GM18519 (cell line): ENCODE data around the gene NCCRP1.
"Not testable (repeated sequence)": the region's sequence is repeated elsewhere in the genome, so short reads cannot be mapped to it uniquely, and the experiment has no call there.

Experiments
- ATAC-seq: cut with Tn5 transposase; IDR thresholded peaks from one replicate; pipeline ENCODE4 v1.9.1; 2021; ENCODE audit warnings: mild to moderate bottlenecking, moderate library complexity; ENCODE audit not compliant: unreplicated experiment, low FRiP score

Gene NCCRP1

GRCh38 chr19:39238209-39238608 lies 41.4 kb downstream of the NCCRP1 start:
- no peak for ATAC-seq

GRCh38 chr19:39238944-39239343 lies 42.2 kb downstream of the NCCRP1 start:
- ATAC-seq, result no peak

GRCh38 chr19:39240421-39240820 lies 43.7 kb downstream of the NCCRP1 start:
- no peak for ATAC-seq

- ATAC-seq, result not testable (repeated sequence)
These were observed 47.0 kb downstream of the NCCRP1 start for GRCh38 chr19:39243741-39244140.

GRCh38 chr19:39244410-39245100 lies 47.8 kb downstream of the NCCRP1 start, which contains the start of gene IFNL3:
IFNL3 (minus strand) TSS chr19:39245006; CDS start chr19:39244967, 39 bp downstream.
- ATAC-seq, result not testable (repeated sequence)

GRCh38 chr19:39245166-39245565 lies 48.4 kb downstream of the NCCRP1 start:
- ATAC-seq, result not testable (repeated sequence)

GRCh38 chr19:39246951-39247669 lies 50.3 kb downstream of the NCCRP1 start:
- no peak for ATAC-seq

GRCh38 chr19:39247701-39248664 lies 51.2 kb downstream of the NCCRP1 start:
- no peak for ATAC-seq

- no peak for ATAC-seq
These were observed 52.0 kb downstream of the NCCRP1 start, which contains the start of gene IFNL4 for GRCh38 chr19:39248806-39249205. IFNL4 (minus strand) TSS chr19:39248856.

GRCh38 chr19:39251081-39251480 lies 54.3 kb downstream of the NCCRP1 start:
- no peak for ATAC-seq
